ENCODE data around the gene ITGB3. TPM values are rescaled to one million over a fixed set of nuclear protein-coding genes. Genes with fewer than 3 reads are reported as not detected.
"Not testable (repeated sequence)": the region's sequence is repeated elsewhere in the genome, so short reads cannot be mapped to it uniquely, and the experiment has no call there.

ITGB3 gene
- total RNA-seq, 1 donor from 2014 or later = 116 TPM

DNA sequence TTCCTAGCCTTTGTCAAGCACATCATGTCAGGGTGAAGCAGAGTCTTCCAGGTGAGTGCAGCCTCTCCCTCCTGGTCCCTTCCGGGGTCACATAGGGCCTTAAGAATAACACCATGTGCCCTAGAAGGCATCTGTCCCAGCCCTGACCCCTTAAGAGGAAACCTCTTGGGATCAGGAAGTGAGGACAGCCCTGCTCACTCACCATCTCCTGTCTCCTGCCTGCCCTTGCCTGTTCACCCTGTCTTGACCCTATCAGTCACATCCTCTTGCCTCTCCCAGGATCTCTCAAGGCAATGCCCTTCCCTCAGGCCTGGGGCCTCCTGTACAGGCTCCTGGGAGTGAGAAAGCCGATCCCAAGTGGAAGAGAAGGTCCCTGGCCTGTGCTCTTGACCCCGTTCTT is 30.6 kb upstream of the ITGB3 start:
- peak; percentile 65 for DNase-seq

DNA sequence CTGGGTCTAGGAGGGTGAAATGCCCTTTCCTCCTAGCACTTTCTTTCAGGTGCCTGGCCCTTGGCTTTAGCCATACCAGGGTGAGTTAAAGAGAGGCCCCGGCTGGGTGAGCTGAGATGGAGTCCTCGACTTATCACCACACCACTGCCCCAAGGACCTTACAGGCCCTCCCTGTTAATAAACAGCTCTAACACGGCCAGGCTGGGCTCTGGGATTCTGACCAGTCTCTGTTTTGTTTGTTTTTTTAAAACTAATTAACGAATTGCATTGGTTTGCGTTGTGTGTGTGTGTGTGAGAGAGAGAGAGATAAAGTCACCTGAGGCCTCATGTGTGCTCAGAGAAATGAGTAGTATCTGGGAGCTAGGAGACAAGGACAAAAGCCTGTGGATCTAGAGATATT is 30.2 kb upstream of the ITGB3 start:
- no peak for DNase-seq

DNA sequence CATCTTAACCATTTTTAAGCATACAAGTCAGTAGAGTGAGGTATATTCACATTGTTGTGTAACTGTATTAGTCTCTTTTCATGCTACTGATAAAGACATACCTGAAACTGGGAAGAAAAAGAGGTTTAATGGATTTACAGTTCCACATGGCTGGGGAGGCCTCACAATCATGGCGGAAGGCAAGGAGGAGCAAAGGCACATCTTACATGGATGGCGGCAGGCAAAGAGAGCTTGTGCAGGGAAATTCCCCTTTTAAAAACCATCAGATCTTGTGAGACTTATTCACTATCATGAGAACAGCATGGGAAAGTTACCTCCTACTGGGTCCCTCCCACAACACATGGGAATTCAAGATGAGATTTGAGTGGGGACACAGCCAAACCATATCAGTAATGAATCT is 29.6 kb upstream of the ITGB3 start:
- not testable (repeated sequence) for DNase-seq

DNA sequence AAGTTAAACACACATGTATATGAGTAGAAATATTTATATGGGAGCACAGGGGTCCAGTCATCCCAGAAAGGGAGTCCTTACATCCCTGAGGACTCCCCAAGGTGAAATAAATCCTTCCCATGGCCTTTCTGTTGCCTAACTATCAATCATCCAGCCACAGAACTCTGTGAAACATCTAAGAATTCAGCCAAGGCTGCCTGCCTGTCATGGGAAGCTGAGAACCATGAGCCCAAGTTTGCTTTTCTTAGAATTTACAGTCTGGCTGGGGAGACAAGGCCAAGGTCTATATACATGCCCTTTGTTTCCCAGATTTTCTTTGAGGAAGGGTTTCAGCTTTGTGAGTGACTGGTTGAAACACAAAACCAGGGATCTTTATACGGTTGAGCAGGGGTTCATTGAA is 28.7 kb upstream of the ITGB3 start:
- no peak for DNase-seq

DNA sequence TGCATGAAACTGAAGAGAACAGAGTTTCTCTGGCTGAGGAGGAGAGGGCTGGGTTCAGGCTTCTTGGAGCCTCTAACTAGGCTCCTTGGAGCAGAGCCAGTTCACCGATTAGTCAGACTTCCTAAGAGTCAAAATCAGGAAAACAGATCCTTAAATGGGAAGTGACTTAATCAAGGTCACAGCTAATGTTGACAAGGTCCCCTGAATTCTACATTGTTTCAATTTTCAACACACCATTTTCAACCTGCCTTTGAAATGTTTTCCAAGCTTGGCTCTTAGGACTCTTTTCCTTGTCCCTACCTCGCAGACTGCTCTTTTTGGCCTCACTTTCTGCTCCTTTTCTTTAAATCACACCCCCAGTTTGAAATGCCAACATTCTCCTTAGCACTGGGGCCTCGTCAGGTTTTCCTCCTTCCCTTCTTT is 28.2 kb upstream of the ITGB3 start:
- DNase-seq = peak; percentile 100

DNA sequence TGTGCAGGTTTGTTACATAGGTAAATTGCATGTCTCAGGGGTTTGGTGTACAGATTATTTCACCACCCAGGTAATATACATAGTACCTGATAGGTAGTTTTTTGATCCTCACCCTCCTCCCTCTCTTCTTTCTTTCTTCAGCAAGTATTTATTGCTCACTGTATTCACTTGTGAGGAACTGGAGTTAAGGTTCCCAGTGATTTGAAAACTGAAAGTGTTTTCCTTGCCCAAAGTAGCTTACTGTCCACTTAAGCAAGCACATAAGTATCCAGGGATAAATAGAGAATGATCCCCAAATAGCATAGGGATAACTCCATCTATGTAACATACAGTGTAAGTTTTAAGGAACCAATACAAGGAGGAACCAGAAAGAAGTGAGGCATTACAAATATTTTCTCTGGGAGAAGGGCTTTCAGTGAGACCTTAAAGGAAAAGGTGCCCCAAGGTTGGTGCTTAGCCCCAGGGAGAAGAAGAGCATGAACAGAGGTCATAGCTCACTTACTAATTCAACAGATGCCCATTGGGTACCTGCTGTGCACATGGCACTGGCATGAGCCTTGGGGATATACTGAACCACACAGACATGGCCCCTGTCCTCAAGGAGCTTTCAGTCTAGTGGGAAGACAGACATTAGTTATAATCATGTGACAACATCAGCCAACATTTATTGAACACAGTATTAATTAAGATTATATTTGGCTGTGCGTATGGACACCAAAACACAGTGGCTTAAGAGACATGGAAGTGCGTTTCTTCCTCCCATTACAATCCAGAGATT is 27.5 kb upstream of the ITGB3 start:
- DNase-seq = peak; percentile 61

DNA sequence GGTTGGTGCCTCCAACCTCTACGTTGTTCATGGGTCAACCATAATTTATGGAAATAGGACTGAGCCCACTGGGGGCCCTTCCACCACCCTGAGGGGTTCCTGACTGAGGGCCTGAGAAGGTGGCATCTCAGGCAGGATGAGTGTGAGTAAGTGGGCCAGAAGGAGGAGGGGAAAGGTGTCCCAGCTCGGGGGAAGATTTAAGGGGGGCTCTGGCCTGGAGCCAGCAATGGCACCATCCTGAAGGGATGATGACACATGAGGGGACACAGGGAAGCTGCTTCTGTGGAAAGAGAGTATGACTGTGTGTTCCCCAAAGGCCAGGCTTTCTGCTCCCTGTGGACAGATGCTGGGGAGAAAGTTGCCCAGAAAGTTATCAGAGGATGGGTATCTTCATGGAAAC is 25.8 kb upstream of the ITGB3 start:
- no peak for DNase-seq

DNA sequence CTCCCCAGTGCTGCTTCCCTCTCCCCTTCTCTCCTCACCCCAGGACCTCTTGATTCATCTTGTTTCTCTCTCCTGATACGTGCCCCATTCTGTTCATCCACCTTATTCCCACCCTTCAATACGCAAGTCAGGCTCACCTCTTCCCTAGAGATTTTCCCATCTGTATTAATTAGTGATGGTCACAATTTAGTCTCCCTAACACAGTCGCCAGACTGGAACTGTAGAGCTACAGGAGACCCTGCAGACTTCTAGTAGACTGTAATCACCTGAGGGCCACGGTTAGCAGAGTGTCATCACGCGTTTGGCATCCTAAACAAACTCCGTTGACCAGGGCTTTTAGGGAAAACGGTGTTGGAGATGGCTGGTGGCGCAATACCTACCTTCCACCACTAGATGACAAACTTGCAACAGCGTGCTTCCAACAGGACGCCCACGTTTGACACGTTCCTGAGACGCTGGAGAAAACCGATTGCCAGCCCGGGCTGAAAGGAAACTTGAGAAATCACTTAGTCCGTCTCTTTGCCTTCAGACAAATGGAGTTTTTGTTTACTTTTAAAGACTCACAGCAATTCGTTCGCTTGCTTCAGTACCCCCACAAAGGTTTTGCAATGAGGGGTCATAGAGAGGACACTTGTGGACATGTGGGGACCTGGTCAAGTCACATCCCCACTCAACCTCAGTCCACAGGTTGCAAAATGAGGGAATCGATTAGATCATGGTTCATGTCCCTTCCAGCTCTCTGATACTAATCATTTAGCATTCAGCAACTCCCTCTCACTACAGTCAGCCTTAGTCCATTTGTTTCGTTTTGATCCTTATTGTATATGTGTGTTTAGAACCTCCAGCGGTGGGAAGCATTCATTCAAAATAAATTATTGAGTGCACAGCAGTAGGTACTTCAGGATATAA is 23.8 kb upstream of the ITGB3 start:
- peak; percentile 97 for DNase-seq

DNA sequence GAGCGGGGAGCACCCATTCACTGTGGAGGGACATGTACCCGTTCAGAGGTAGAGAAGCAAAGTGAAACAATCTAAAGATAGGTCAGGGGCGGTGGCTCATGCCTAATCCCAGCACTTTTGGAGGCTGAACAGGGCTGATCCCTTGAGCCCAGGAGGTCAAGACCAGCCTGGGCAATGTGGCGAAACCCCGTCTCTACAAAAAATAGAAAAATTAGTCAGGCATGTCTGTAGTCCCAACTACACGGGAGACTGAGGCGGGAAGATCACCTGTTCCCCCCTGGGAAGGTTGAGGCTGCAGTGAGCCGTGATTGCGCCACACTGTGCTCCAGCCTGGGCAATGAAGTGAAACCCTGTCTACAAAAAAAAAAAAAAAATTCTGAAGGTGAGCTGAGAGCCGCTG is 22.8 kb upstream of the ITGB3 start:
- no peak for DNase-seq

DNA sequence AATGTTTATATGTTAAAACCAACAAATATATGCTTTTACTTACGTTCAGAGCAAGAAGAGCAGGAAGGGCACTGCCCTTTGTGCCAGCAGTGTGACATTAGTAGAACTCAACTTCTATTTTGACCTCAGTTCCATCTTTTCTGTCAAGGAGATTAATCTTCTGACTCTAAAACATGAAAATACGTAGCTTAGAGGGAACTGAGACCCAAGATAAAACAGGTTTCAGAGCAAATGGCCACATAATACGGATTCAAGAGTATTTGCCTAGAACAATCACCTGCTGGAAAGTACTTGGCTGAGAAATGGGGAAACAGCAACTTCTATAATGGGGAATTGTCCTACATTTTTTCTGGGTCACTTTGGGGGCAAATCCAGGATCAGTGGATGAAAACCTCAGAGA is 22.3 kb upstream of the ITGB3 start:
- DNase-seq = no peak

DNA sequence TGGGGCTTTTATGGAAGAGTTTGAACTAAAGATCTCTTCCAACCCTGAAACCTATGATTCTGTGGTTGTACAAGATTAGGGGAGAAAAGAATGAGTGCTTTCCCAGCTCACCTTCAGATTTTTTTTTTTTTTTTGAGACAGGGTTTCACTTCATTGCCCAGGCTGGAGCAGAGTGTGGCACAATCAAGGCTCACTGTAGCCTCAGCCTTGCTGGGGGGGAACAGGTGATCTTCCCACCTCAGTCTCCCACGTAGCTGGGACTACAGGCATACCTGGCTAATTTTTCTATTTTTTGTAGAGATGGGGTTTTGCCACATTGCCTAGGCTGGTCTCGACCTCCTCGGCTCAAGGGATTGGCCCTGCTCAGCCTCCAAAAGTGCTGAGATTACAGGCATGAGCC is 21.8 kb upstream of the ITGB3 start:
- no peak for DNase-seq

DNA sequence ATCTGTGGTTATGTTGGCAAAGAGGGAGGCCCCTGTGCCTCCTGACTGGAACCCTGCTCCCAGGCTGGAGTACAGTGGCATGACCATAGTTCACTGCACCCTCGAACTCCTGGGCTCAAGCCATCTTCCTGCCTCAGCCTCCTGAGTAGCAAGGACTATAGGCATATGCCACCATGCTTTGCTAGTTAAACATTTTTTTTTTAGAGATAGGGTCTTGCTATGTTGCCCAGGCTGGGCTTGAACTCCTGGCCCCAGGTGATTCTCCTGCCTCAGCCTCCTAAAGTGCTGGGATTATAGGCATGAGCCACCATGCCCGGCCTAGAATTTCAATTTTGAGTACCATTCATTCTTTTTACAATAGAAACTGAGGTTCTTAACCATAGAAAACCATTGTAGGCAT is 21.2 kb upstream of the ITGB3 start:
- DNase-seq = no peak

DNA sequence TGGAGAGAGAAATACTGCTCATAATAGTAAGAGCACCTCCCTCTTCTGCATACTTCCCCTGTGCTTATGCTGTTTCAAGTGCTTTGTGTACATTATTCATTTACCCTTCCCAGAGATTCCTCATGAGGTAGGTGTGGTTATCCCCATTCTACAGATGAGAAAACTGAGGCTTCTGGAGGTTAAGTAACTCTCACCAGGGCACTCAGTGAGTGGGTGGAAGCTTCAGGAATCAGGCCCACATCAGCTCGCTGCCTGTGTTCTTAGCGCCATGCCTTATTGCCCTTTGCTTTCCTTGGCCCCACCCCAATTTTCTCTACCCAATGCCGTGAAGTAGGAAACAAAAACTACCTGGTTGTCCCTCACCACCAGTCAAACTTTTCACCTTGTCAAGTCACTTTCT is 18.1 kb upstream of the ITGB3 start:
- DNase-seq = no peak

DNA sequence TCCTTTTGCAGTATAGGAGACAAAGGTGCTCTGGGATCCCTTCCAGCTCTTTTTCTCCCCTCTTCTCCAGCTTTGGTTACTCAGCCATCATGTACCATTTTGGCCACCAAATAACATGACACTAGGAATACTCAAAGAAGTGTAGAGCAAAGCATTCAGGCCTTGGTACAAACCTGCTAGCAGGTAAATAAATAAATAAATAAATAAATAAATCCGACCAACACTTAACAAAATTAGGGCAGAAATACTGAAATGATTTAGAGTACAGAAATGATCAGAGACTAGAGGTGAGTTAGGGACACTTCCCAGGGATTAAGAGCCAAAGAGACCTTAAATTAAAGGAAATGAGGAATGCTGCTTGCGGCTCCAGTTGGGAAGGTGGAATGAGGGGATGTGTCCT is 17.7 kb upstream of the ITGB3 start:
- no peak for DNase-seq

DNA sequence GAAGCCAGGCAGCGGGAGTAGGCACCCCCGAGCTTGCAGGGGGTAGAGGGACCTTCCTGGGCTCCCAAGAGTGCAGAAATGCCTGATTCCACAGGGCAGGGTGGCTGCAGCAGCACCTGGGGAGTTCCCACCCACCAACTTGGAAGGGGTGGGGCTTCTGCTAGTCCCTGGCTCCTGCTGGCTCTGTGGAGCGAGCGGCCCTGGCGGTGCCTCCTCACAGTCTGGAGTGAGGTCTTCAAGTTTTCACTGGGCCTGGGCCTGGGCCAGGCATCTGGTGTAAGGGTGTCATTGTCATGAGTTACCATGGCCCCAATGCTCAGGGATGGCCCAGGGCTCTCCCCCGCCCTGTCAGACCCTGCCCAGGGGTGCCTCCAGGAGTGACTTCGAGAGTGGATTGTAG is 15.8 kb upstream of the ITGB3 start:
- DNase-seq = no peak

DNA sequence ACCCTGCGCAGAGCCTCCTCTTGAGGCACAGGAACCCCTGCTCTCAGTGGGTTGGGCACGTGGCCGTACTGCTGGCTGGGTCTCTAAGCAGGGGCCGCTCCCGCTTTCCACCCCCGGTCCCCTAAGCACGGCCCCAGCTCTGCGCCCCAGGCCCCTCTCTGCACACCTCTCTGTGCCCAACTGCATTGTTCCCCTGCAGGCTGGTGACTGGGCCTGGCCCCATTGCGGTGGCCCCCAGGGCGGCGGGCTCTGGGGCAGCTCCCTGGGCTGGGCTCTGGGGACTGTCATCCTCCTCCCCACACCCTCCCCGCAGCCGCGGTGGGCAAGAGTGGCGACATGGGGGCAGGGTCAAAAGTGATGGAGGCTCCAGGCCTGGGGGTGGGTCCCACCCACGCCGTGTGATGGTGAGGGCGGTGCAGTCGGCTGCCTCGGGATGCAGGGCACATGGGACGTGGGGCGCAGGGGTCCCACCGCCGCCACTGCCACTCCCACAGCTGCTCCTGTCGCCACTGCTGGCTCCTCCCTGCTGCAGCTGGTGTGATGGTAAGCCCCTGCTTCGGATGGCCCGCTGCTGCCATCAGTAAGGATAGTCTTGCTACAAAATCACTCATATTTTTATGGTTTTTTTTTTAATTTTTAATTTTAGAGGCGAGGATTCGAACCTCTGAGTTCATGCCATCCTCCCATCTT is 15.2 kb upstream of the ITGB3 start:
- DNase-seq = no peak

DNA sequence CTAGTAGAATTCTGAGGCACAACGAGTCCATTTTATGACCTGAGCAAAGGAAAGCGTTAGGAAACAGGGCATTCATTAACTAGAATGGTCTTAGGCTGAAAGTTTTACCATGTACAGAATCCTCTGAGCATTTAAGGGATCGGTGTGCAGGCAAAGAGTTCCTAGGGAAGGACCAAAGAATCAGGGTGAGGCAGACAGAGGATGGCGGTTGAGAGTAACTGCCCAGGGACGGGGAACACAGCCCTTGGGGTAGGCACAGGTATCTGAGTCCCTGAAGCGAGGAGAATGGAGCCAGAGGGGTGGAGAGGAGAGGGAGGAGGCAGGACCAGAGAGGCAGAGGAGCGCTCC is 14.0 kb upstream of the ITGB3 start:
- DNase-seq = no peak

DNA sequence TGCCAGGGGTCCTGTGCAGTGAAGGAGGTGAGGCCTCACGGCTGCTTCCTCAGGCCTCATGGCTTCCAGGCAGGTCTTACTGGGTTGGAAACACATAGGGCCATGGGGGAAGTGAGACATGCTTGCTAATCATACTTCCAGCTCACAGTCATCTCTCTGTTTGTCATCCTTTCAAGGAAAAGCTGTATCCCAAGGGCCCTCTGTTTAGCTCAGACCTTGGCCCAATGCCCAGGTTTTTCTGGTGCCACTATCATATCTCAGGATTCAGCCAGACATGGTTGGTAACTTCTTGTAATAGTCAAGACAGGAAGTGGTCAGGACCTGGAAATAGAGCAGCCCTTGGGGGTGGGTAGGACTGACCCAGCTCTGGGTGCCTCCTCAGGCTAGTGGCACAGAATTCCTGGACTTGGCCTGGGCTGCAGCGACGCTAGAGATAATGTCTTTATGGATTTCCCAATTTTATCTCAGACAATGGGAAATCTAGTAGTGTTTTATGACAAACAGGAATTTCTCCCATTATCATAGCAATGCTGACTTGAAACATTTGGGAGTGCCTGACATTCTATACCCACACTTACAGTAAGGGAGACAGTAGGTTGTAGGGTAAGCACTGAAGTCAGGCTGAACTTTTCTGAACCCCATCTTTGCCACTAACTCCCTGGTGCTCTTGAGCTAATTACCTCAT is 13.5 kb upstream of the ITGB3 start:
- peak; percentile 98 for DNase-seq

DNA sequence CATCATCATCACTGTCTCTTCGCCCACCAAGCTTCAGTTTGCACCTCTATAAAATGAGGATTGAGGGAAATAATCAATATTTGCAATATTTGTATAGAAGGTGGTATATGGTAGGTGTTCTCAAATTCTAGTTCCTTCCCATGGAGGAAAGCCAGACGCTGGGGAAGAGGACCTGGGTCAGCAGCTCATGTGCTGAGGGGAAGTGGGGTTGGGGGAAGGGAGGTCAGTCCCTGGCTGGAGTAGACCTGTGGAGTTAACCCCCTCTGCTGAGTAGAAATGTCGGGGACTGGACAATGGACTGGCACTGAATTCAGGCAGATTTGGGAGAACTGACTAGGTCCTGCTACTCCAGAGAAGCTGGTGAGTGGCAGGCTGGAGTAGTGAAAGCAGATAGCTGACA is 12.8 kb upstream of the ITGB3 start:
- DNase-seq = peak; percentile 31

DNA sequence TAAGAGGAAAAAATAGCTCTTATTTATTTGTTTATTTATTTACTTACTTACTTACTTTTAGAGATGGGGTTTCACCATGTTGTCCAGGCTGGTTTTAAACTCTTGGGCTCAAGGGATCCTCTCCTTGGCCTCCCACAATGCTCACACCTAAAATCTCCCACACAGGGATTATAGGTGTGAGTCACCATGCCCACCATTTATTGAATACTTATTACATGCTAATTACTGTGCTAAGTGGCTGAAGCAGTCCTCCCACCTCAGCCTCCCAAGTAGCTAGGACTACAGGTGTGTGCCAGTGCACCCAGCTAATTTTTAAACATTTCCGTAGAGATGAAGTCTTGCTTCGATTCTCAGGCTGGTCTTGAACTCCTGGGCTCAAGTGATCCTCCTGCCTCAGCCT is 11.0 kb upstream of the ITGB3 start:
- no peak for DNase-seq

DNA sequence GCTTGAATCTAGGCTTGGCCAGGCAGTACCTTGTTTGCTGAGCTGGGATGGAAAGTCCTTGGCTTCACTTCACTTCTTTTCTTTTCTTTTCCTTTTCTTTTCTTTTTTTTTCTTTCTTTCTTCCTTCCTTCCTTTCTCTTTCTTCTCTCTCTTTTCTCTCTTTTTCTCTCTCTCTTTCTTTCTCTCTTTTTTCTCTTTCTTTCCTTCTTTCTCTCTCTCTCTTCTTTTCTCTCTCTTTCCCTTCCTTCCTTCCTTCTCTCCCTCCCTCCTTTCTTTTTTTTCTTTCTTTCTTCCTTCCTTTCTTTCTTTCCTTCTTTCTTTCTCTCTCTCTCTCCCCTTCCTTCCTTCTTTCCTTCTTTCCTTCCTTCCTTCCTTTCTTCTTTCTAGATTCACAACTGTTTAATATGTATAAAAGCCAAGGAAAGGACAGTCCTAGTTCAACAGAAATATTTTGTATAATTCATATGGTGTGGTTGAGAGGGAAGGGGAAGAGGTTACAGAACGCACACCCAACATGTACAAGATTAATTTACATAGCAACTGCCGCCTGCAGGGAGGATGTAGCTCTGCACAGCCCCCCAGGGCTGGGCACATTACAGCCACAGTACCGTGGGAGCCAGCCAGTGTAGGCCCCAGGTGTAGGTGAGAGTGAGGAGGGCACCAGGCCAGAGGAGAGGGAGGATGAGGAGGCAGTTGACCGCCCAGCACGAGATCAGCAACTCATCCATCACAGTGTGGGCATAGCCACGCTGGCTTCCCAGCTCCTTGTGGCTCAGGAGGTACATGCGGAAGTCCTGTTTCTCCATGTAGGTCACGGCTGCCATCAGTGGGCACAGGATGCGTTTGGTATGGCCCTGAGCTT is 9.7 kb upstream of the ITGB3 start:
- no peak for DNase-seq

DNA sequence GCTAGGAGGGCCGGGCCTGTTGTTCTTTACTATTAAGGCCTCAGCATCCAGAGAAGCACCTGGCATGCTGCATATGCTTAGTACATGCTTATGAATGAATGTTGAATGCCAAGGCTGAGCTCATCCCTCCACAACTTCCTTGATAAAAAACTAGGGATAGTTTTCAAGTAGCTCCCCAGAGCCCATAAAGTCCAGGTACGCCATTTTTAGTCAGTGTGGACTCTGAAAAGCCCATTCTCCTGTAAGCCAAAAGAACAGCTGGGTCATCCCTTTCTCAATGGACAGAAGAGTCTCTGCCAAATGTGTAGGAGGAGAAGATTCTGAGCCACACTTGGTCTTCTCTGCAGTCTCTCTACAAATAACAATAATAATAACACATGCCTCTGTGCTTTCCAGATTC is 8.9 kb upstream of the ITGB3 start:
- DNase-seq = no peak

Measured in dermis blood vessel endothelial cell (primary cell).